Esophagus mucosa (tissue), 1 donor: ENCODE data around the gene ECPAS. TPM values are rescaled to one million over a fixed set of nuclear protein-coding genes. Genes with fewer than 3 reads are reported as not detected.
A peak's percentile ranks its signal among the peaks of the same experiment; 100 is the strongest.
"Not testable (repeated sequence)": the region's sequence is repeated elsewhere in the genome, so short reads cannot be mapped to it uniquely, and the experiment has no call there.

ENCODE experiments used
- ATAC-seq: fragments of 200-7000 bp; cut with Tn5 transposase; one replicate; pipeline ENCODE4 v1.9.1; 2020
- total RNA-seq: library from RNA; stranded (reverse); gene quantifications from one replicate; pipeline ENCODE4 v1.2.4, GENCODE V29; 2023
- donor health status: DM: yes; HTN: yes; CAD: no.

The ECPAS gene
- total RNA-seq, 1 donor from 2014 or later, result 56.5 TPM

- no peak for ATAC-seq
Observed at GRCh38 chr9:111413996-111414395, 70.2 kb downstream of the ECPAS start.

DNA sequence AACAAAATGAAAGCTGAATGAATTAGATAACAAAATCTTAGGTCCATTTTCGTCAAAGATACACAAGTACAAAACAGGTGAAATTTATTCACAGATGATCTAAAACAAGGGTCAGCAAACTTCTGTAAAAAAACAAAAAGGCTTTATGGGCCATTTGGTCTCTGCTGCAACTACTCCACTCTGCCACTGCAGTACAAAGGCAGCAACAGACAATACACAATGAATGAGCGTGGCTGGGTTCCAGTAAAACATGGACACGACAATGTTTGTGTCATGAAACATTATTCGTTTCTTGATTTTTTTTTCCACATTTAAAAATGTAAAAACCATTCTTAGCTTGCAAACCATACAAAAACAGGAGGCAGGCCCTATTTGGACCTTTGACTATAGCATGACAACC lies 71.9 kb downstream of the ECPAS start:
- ATAC-seq, result no peak

DNA sequence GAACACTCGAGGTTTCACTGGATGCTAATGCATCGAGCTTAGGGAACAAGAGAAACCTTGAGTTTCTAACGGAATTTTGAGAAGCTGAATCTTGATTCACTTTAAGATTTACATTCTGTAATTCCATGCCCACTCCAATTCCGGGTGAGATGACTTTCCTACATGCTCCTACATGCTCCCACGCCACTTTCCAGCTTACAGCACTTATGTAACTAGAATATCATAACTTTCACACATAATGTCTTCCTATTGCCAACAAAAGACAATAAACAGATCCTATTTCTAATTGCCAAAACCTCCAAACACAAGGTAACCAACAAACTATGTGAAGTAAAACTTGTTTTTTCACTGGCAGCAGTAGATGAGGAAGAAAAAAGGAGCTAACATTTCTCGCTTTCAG lies 72.9 kb downstream of the ECPAS start:
- no peak for ATAC-seq

DNA sequence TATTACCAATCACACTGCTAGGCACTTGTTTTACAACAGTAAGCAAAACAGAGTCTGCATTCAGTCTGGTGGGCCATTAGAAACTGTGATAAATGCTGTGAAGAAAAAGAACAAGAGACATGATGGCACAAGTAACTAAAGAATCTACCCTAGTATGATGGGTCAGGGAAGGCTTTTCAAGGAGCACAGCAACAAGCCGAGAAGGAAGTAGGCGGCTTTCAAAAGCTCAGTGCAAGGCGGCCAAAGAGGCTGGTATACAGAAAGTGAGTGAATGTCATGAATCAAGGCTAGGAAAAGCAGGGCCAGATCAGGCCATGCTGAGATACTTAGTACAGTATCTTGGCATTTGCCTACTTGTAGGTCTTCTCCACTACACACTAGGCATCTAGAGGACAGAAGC lies 76.4 kb downstream of the ECPAS start:
- no peak for ATAC-seq

DNA sequence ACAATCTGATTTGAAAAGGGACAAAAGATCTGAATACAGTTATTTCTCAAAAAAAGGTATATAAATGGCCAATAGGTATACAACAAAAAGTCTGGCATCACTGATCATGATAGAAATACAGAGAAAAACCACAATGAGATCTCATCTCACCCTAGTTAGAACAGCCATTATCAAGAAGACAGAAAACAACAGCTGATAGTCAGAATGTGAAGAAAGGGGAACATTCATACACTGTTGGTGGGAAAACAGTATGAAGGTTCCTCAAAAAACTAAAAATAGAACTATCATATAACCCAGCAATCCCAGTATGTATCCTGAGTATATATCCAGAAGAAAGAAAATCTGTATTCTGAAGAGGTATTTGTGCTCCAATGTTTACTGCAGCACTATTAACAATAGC lies 78.5 kb downstream of the ECPAS start:
- ATAC-seq, result no peak

- ATAC-seq, result not testable (repeated sequence)
Observed at GRCh38 chr9:111401486-111401885, 82.7 kb downstream of the ECPAS start.

DNA sequence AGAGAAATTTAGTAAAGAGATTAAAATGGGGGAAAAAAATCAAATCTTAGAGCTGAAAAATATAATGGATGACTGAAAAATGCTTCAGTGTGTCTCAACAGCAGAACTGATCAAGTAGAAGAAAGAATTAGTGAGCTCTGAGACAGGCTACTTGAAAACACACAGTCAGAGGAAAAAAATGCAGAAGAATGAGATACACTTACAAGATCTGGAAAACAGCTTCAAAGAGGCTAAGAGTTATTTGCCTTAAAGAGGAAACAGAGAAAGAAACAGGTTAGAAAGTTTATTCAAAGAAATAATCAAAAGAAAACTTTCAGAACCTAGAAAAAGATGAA lies 83.7 kb downstream of the ECPAS start:
- ATAC-seq, result no peak

GRCh38 chr9:111399772-111400563 lies 84.2 kb downstream of the ECPAS start:
- peak; percentile 88 for ATAC-seq

DNA sequence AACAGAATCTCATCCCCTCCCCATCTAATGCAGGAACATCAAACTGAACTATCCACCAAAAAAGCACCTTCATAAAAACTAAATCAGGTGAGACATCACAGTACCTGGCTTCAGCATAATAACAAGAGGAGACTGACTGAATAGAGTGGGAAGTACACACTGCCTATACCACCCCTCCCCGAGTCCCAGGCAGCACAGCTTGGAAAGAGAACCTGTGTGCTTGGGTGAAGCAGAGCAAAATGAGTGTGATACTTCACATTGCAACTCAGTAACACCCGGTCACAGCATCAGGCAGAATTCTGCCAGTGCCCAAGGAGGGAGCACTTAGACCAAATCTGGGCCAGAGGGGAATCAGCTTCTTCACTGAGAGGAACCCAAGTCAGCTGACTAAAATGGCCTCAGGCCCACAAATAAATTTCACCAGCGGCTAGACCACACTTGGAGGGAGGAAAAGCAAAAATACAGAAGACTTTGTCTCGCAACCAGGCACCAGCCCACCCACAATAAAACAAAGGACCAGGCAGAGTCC lies 84.9 kb downstream of the ECPAS start:
- no peak for ATAC-seq

GRCh38 chr9:111393971-111394370 lies 90.2 kb downstream of the ECPAS start:
- ATAC-seq, result no peak

DNA sequence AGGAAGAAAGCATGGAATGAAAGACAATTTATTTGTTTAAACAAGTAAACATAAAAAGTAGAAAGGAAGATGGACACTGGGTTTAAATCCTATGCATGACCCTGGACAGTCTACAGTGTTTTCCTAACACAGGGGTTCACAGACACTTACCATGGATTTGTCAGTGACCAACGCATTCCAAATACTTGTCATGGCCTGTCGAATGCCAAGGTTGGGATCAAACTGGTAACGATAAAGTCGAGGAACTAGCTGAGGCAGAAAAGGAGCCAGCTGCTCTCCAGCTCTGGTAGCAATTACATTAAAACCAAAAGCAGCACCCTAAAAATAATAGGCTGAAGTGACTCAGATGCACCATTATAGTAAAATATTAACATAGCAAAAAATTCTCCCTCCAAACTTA lies 94.8 kb downstream of the ECPAS start:
- ATAC-seq, result no peak

GRCh38 chr9:111386386-111386785 lies 97.8 kb downstream of the ECPAS start:
- ATAC-seq, result no peak

DNA sequence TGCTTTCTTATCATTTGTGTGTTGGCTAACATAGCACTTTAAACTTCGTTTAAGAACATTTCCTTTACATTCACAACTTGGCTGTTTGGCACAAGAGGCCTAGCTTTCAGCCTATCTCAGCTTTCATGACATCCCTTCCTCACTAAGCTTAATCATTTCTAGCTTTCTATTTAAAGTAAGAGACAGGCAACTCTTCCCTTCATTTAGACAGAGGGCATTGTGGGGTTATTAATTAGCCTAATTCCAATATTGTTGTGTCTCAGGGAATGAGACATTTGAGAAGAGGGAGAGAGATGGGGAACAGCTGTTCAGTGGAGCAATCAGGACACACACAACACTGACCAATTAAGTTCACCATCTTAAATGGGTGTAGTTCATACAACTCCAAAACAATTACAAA lies 103.2 kb downstream of the ECPAS start:
- ATAC-seq, result no peak

DNA sequence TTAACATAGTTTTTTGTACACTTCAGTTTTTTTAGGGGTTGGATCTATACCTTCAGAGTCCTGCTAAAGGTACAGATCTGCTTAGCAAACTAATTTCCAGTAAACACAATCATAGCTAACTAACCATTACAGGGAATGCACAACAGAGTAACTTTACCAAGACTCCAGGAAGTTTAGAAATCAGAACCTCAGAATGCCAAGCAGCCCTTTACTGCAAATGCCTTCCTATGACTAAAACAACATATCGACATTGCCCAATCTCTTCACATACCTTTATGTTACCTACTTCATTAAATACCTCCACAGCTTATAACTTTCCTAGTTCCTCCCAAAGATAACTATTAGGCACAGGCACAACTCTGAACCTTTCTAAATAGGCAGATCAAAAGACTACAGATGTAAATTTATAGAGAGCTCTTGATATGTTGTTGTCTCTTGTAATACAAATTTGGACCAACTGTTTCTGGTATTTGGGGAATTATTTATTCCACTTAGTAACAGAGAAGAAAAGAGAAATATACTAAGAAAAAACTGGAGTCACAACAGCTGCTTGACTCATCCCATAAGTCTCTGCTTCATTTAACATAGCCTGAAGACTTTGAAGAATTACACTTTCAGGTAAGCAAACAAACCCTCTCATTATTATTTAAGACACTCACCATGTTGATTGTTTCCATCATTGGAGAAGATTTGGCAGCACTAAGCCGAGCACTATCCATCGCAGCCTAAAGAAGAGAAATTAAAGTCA lies 108.2 kb downstream of the ECPAS start:
- ATAC-seq, result peak; percentile 46

- ATAC-seq, result no peak
Observed at GRCh38 chr9:111375062-111375461, 109.1 kb downstream of the ECPAS start.

DNA sequence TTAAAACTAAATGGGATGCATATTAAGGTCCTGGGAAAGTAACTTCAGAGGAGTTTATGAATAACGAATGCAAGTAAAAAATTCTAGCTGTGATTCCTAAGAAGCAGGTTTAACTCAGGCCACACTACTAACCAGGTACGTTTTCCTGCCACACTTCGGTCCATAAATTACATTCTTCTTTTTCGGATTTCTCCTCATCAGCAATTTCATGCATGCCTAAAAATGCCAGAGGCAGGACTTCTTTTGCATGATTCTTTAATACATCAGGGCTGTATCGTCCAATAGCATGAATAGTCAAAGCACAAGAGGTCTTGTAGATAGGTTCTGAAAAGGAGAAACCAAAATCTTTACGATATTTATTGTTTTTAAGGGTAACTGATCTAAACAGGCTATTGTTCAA lies 111.9 kb downstream of the ECPAS start:
- ATAC-seq, result no peak

- ATAC-seq, result no peak
Observed at GRCh38 chr9:111366978-111367377, 117.2 kb downstream of the ECPAS start.

- ATAC-seq, result no peak
Observed at GRCh38 chr9:111362526-111362925, 121.7 kb downstream of the ECPAS start.

DNA sequence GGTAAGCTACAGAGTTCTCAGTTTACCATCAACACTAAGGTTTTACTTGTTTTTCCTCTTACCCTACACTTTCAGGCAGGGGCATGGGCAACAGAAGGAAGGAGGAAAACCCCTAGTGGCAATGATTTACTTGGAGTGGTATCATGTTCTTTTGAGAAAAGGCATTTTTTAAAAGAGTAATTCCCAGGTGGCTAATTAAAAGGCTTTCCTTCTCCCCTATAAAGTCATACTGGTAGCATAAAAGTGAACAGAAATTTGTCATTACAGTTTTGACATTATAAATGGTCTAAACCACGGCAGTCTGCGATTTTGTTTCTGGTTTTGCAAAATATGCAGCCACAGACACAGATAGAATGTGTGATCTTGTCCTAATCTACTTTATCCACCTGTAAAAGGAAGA lies 123.3 kb downstream of the ECPAS start:
- ATAC-seq, result no peak

- peak; percentile 77 for ATAC-seq
Observed at GRCh38 chr9:111356481-111357244, 127.5 kb downstream of the ECPAS start.

- ATAC-seq, result no peak
Observed at GRCh38 chr9:111352545-111352944, 131.6 kb downstream of the ECPAS start.

DNA sequence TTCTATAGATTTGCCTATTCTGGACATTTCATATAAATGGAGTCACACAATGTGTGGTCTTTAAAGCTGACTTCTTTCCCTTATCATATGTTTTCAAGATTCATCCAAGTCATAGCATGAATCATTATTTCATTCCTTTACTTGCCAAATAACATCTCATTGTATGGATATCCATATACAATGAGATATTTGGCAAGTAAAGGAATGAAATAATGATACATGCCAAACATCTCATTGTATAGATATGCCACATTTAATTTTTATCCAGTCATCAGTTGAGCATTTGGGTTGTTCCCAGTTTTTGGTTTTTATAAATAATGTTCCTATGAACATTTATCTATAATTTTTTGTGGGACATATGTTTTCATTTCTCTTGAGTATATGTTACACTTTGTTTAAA lies 133.6 kb downstream of the ECPAS start:
- no peak for ATAC-seq

- no peak for ATAC-seq
Observed at GRCh38 chr9:111349766-111350165, 134.4 kb downstream of the ECPAS start.
